SW 1271 (cell line): ENCODE results near the gene CALHM3.

ENCODE experiments used
- DNase-seq, 2 experiments: peaks; one replicate each; lab custom pipeline; 2025; lab: John Stamatoyannopoulos, UW

The CALHM3 gene

DNA sequence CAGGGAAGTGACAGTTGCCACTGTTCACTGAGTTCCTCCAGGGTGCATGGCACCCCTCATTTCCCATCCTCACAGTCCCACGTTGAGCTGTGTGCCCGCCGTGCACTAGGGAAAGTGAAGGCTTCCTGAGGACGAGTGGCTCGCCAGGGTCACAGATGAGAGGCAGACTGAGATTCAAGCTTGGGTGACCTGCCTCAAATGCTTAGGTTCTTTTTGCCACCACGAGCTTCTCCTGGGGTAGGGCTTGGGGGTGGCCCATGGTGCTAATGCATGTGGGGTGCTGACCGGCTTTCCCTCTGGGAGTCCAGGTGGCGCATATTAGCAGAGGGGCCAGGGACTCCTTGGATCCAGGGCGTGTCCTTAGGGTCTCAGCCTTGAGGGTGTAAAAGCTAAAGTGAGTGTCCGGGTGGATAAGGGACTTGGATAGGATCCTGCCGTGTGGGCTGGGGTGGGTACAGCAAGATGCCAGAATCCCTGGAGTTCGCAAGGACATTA lies 28.8 kb downstream of the CALHM3 start:
- no peak for DNase-seq

DNA sequence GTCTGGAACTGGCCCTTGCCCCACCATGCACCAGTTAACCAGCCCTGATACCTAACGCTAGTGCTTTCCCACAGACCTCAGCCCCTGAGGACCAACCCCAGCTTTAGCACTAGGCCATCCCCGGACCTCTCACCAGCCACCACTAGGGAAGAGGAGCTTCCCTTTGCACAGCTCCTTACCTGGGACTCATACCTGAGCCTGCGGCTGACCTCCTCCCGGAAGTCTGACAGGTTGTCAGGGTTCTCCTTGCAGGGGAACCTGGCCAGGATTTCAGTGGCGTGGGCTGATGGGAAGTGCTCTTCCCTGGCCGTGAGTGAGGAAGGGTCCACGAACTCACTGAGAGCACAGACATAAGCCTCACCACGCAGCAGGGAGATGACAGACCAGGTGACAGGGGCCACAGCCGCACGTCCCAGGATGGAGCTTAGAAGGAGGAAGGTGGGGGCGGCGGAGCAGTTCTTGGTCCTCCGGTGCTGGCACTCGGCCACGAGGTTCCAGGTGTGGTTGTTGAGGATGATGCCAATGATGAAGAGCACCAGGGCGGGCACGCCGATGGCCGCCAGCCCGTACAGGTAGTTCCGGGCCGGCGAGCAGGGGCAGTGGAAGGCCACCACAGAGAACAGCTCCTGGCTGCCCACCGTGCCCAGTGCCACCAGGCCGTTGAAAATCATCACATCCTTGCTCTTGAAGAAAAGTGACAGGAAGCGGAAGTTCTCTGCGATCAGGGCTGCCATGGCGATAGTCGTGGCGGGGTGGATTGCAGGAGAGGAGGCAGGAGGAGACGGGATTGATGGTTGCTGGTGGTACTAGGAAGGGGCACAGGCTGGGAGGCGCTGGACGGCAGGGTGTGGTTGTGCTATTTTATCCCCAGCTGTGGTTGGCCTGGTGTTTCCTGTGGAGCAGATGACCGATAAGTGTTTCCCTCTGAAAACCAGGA lies 29.6 kb downstream of the CALHM3 start:
- DNase-seq, result no peak

DNA sequence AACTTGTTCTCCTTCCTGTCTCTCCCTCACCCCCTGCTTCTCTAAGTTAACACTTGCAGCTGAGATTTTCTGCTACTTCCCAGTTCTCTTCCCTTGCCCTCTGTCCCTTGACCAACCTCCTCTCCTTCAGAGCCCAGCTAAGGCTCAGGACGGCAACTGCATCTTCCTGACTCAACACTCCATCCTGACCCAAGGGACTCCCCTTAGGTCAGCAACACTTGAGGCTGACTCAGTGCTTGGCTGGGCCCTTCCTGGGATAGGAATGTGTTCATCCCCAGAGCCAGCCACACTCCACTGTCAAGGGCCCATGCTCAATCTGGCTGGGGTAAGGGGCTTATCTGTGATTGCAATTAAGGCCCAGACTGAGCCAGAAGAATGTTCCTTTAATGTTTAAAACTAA lies 30.3 kb downstream of the CALHM3 start:
- peak in 1 of 2 experiments; percentile 6 for DNase-seq

DNA sequence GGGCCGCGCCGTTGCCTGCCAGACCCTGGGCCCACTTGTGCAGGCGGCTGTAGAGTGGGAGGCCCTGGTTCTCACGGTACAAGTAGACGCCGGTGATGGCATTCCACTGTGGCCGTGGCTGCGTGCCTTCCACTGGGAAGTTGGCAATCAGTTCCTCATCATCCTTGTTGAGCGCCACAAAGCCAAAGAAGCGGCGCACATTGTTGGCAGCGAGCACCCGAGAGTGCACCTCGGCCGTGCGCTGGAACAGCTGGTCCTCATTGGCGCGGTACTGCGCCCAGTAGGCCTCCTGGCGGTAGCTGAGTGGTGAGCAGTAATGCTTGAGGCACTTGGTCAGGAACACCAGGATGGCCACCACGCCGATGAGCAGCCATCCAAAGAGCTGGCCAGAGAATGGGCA lies 31.9 kb downstream of the CALHM3 start:
- DNase-seq, result no peak

DNA sequence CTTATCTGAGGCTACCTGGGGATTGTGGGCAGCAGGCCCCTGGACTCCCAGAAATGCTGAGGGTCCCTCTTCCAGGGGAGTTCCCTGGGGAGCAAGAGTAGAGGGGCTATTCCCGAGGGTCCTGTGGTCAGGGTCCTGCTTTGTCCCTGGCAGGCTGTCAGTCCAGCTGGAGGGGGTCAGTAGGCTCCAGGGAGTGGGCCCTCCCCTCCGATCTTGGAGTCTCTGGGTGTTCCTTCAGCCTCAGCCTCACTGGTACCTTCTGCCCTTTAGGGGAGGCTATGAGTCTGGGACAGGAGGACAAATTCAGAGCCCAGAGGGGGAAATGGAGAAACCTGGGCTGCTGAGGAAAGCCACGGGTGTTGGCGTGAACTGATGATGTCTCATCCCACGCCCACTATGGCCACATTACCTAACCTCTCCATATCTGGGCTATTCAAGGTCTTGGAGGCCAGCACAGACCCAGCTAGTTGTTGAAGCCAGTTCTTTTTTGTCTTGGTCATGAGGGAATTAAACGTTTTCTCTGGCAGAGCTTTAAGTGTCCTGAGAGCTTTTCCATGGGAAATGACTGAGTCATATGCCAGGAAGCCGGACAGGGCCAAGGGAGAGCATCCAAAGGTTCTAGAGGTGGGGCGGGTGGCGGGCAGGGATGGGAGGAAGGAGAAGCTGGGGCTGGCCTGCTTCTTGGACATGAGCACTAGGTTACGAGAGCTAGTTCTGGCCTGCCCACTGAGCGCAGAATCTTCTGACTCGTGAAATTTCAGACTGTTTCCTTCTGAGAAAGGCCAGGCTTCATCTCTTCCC lies 33.1 kb downstream of the CALHM3 start:
- DNase-seq, result no peak

DNA sequence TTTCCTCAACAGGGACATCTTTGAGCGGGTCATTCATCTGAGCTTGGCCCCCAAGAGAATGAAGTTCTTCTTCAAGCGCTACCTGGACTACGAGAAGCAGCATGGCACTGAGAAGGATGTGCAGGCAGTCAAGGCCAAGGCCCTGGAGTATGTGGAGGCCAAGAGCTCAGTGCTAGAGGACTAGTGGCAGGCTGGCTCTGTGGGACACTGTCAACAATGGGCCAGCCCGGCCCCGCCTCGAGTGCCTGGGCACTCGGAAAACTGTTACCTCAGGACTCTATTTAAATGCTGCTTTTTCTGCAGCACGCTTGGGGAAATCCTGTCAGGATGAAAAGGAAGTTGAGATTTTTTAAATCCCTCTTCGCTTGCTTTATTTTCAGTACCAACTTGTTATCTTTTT lies 33.7 kb downstream of the CALHM3 start:
- DNase-seq, result no peak

DNA sequence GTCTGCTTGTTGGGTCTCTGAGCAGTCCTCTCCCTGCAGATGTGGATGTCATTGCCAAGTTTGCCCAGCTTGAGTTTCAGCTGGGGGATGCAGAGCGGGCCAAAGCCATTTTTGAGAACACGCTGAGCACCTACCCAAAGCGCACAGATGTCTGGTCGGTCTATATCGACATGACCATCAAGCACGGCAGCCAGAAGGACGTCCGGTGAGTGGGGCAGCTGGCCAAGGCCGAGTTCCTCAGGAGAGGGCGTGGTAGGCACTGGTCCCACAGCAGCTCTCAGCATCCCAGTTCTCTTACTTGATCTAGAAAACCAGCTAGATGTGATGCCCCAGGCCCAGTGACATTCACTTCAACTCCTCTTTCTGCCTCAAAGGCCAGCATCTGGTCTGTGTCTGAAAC lies 34.6 kb downstream of the CALHM3 start:
- no peak for DNase-seq

DNA sequence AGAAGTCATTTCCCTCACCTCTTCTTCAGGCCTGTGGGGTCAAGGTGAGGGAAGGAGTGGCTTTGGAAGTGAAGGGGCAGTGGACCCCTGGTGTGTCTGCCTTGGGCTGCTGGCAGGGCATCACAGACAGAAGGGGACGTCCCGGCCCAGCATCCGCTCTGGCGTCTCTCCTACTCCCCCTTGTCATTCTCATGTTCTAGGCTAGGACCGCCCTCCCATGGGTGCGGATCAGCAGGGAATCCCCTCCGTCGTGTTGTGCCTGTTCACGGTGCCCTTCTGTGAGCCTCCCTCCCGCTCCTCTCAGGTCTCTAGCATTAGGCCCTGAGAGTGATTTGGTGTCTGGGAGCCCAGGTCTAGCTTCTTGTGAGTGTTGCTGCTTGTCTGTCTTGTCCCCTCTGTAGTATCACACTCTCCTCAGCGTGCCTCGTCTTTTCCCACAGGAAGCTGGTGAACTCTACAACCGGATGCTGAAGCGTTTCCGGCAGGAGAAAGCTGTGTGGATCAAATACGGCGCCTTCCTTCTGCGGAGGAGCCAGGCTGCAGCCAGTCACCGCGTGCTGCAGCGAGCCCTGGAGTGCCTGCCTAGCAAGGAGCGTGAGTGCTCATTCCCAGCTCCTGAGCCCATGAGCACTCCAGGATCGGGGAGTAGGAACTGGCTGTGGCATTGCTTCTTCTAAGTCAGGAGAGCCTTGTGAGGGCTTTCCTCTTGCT lies 35.4 kb downstream of the CALHM3 start:
- no peak for DNase-seq

DNA sequence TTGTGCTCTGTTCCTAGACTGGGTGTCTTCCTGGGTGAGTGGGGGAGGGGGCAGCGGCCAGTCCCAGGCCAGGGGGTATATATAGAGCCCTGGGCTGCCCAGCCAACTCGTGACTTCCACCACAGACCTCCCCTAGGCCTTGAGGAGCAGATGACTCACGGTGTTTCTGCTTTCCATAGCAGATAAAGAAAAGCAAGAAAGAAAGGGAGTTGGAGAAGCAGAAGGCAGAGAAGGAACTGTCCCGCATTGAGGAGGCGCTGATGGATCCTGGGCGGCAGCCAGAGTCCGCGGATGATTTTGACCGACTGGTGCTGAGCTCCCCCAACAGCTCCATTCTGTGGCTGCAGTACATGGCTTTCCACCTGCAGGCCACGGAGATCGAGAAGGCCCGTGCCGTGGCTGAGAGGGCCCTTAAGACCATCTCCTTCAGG lies 37.0 kb downstream of the CALHM3 start:
- DNase-seq, result no peak

DNA sequence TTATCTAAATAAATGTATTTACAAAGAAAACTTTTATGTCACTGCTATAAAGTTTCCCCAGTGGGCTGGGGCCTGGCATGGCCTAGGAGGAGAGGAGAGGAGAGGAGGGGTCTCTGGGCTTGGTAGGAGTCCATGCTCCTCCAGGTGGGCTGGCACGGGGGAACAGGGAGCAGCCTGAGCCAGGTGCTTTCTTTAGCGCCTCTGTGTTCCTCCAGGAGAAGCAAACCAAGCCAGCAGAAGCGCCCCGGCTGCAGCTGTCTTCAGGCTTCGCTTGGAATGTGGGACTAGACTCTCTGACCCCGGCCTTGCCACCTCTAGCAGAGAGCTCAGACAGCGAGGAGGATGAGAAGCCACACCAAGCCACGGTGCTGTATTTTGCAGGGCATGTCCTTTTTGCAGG lies 37.4 kb downstream of the CALHM3 start:
- no peak for DNase-seq

DNA sequence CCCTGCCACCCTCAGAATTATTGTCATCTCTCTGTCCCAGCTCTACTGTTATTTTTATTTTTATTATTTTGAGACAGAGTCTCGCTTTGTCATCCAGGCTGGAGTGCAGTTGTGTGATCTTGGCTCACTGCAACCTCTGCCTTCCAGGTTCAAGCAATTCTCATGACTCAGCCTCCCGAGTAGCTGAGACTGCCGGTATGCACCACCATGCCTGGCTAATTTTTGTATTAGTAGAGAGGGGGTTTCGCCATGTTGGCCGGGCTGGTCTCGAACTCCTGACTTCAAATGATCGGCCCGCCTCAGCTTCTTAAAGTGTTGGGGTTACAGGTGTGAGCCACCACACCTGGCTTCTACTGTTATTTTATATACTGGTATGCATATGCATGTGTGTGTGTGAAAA lies 37.8 kb downstream of the CALHM3 start:
- DNase-seq, result no peak

DNA sequence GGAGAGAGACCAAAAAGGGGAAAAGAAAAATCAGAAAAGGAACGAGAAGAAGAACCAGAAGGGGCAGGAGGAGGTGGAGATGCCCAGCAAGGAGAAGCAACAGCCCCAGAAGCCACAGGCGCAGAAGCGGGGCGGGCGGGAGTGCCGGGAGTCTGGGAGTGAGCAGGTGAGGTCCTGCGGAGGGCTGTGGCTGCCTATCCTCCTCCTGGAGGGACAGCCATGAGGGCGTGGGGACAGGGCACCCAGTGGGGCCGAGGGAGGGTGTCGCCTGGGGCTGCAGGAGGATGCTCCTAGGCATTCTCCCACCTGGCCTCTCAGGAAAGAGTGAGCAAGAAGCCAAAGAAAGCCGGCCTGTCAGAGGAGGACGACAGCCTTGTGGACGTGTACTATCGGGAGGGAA lies 38.6 kb downstream of the CALHM3 start:
- DNase-seq, result no peak

DNA sequence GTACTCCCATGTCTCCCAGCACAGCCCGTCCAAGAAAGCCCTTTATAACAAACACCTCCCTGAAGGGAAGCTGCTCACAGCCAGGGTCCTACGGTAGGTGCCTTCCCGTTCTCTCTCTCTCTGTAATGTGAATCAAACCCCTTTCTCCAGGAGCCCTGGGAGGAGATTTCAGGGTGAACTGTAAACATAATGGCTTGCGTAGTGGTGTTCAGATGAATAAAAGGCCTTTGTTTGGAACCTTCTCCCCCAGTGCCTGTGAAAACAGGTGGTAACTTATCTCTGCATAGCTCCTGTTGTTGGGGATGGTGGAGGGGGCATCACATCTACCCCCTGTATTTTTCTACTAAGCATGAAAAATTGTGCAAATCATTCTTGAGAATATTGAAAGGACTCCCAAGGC lies 39.3 kb downstream of the CALHM3 start:
- DNase-seq, result no peak

DNA sequence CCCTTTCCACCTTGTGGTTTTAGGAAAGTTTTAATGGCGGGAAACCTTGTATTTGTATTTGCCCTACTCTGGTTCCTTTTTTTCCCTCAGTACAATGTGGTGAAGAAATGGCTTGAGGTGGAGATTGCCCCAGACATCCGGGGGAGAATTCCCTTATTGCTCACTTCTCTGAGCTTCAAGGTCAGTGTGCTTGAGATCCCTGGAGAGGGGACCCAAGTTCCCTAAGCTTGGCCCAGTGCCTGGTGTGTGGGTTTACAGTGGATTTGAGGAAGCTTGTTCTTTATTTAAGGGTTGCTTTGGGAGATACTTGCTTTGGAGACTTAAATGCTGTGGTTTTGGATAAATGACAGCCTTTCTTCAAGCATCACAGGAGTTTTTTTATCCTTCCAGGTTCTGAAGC lies 45.2 kb downstream of the CALHM3 start:
- DNase-seq, result no peak

DNA sequence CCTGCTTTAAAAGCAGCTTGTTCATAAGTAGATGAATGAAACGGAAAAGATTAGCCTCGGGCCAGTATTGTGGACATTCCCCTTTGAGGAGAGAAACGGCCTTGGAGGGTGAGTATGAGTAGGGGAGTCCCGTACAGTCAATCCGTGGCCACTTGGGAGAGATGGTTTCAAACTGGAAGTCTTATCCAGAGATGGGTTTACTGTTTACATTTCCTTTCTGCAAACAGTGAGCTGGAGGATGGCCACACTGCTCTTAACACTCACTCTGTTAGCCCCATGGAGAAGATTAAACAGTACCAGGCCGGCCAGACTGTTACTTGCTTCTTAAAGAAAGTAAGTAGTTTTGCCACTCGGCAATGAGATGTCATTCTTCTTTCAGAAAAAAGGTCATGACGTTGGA lies 47.1 kb downstream of the CALHM3 start:
- DNase-seq, result no peak

DNA sequence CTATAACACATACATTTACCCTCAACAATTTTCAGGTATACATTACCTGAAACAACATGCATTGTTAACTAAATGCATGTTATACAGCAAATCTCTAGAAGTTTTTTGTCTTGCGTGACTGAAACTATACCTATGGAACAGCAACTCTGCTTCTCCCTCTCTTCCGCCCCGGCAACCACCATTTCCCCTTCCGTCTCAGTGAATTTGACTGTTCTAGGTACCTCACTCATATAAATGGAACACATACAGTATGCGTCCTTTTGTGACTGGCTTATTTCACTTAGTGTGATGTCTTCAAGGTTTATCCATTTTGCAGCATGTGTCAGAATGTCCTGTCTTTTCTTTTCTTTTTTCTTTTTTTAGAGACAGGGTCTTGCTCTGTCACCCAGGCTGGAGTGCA lies 49.4 kb downstream of the CALHM3 start:
- no peak for DNase-seq

DNA sequence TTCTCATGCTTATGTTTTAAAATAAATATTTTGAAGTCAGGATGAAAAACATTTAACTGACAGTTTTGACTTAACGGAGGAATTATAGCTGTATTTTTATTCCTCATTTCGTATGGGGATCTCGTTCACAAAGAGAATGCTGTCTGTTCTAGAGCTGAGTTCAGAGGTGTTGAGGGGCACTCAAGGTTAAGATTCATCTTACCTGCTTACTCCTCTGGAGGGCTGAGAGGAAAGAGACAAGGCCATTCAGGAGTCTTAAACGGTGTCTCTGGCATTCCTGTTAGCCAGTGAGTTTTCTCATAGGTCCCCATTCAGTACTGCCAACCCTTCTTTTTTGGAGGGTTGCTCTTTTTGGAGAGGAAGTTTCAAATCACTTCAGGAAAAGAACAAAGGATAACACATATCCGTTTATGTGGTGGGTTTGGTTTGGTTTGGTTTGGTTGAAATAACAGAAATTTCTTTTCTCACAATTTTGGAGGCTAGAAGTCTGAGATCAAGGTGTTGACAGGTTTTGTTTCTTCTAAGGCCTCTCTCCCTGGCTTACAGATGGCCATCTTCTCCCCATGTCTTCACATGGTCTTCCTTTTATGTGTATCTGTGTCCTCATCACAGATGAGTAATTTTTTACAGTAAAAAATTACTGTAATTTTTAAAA lies 49.9 kb downstream of the CALHM3 start:
- no peak for DNase-seq

DNA sequence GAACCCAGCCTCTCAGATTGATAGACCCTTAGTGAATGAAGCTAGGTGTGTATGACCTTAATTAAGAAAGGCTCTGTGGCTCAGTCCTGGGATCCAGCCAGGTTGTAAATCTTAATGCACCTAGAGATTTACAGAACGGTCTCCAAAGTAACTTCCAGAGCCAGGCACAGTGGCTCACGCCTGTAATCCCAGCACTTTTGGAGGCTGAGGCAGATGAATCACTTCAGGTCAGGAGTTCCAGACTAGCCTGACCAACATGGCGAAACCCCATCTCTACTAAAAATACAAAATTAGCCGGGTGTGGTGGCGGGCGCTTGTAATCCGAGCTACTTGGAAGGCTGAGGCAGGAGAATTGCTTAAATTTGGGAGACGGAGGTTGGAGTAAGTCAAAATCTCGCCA lies 51.2 kb downstream of the CALHM3 start:
- no peak for DNase-seq

DNA sequence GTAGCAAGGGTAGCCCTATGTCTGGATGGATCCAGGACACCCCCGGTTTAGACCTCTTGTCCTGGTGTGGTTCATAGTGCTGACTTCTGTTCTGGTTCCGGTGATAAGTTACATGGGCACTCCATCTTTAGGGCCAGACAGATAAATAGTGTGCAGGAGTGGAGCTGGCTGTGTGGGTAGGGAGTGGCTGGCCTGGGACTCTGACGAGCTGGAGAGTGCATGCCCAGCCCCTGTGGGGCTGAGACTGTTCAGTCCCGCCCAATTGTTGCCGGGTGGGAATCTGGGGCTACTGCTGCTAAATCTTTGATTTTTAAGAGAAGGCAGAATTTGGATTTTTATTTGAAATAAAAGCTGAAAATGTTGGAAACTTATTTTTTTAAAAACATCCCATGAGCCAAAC lies 55.3 kb downstream of the CALHM3 start:
- no peak for DNase-seq
